ENCODE measurements around the gene ZBTB48. TPM values are rescaled to one million over a fixed set of nuclear protein-coding genes. Genes with fewer than 3 reads are reported as not detected.
A peak's percentile ranks its signal among the peaks of the same experiment; 100 is the strongest.

The ZBTB48 gene
- total and polyA plus RNA-seq, 8 donors: 22.6 to 139 (median 47.3) TPM

DNA sequence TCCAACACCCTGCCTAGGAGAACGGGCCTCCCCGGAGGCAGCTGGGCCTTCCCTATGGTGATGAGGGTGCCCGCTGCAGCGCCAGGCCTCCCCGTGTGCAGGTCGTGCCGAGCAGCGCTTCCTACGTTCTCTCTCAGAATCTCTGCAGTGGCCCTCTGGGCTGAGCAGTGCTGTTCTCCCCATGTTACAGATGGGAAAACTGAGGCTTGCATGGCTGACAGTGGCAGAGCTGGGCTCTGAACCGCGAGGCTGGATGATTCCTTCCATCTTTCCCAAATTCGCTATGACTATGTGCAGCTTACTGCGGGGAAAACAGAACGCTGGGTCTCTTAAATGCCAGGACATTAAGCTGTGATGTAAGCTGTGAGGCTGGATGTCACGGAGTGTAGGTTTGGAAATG, 14.0 kb downstream of the ZBTB48 start:
- 92 to 96% (median 93%) methylated on average over 6 to 15 of the region's 15 CpGs for WGBS, 5 donors
- TF ChIP-seq, protein P1, sequence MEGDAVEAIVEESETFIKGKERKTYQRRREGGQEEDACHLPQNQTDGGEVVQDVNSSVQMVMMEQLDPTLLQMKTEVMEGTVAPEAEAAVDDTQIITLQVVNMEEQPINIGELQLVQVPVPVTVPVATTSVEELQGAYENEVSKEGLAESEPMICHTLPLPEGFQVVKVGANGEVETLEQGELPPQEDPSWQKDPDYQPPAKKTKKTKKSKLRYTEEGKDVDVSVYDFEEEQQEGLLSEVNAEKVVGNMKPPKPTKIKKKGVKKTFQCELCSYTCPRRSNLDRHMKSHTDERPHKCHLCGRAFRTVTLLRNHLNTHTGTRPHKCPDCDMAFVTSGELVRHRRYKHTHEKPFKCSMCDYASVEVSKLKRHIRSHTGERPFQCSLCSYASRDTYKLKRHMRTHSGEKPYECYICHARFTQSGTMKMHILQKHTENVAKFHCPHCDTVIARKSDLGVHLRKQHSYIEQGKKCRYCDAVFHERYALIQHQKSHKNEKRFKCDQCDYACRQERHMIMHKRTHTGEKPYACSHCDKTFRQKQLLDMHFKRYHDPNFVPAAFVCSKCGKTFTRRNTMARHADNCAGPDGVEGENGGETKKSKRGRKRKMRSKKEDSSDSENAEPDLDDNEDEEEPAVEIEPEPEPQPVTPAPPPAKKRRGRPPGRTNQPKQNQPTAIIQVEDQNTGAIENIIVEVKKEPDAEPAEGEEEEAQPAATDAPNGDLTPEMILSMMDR (IDR thresholded peaks at IDR 0.05): no peak
- no peak for TF ChIP-seq EP300 (IDR thresholded peaks at IDR 0.05)
- TF ChIP-seq POLR2AphosphoS5 (IDR thresholded peaks at IDR 0.05): no peak
- Histone ChIP-seq H3K27ac (no peak overlapping the region), H3K4me1 (peaks cover 48 to 90% (median 66%) of the 10 kb centered on the region in 4 donors), H3K9me3 (no peaks in the 10 kb centered on the region), H3K4me3 (no peak overlapping the region), H3K27me3 (no peaks in the 10 kb centered on the region), H3K36me3 (peaks cover 85 to 100% (median 100%) of the 10 kb centered on the region in 4 donors)
- intact Hi-C loops (cut with DNase I; ENCODE audit: low total_unique reads): no loop called here
- no peak for DNase-seq

DNA sequence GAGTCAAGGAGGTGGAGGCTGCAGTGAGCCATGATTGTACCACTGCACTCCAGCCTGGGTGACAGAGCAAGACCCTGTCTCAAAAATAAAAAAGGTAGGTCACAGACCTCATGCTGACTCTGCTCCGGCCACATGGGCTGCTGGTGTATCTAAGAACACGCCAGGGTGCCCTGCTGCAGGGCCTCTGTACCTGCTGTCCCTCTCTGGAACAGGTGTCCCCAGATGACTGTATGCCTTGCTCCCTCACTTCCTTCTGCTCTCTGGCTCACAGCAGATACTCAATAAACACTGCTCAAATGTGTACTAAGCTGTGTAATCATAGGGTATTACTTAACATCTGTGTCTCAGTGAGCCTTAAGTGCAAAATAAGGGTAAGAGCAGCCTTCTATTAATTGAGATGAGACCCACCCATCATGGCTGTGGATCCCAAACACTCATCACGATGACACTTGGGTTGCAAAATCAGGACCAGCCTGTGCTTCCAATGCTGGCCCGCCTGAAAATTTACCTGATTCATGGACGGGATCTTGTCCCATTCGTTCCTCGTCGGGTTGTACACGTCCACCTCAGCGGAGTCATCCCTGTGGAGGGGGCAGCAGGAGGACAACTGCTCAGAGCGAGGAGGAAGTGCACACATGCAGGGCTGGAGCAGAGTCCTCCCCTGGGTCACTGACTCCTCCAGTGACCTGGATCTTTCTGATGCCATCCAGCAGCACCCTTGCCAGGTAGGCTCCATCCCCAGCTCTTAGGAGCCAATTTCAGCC, 15.4 kb downstream of the ZBTB48 start:
- intact Hi-C loops (cut with DNase I; ENCODE audit: low total_unique reads): no loop called here
- TF ChIP-seq POLR2AphosphoS5 (IDR thresholded peaks at IDR 0.05): no peak
- no peak for TF ChIP-seq EP300 (IDR thresholded peaks at IDR 0.05)
- TF ChIP-seq, protein P1 (IDR thresholded peaks at IDR 0.05): no peak
- TF ChIP-seq POLR2A (IDR thresholded peaks at IDR 0.05): no peak
- 81 to 93% (median 83%) methylated on average over 10 to 11 of the region's 11 CpGs for WGBS, 5 donors
- no peaks in the 10 kb centered on the region for H3K27me3 ChIP-seq
- H3K36me3 ChIP-seq: peaks cover 79 to 96% (median 91%) of the 10 kb centered on the region in 4 donors
- H3K9me3 ChIP-seq: no peaks in the 10 kb centered on the region
- peaks cover 61 to 95% (median 74%) of the 10 kb centered on the region in 4 donors for H3K4me1 ChIP-seq
- H3K4me3 ChIP-seq: peak overlapping the region in 1 of 4 donors; percentile 98
- H3K27ac ChIP-seq: peak overlapping the region in 1 of 5 donors; percentile 22
- no peak for DNase-seq

DNA sequence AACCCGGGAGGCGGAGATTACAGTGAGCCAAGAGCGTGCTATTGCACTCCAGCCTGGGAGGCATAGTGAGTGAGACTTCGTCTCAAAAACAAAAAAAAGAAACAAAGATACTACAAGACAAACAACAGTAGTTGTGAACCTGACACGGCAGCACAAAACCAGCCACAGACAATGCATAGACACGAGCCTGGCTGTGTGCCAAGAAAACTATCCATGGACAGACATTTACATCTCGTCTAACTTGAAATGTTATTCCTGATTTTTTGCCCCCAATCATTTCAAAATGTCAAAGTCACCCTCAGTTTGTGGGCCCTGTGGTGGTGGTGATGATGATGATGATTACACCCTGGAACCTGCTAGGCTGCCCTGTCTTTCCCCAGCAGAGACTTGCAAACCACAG, 16.6 kb downstream of the ZBTB48 start:
- DNase-seq: no peak
- Histone ChIP-seq H3K27ac (peak overlapping the region in 1 of 5 donors; percentile 35), H3K4me1 (peaks cover 64 to 90% (median 77%) of the 10 kb centered on the region in 4 donors), H3K9me3 (no peaks in the 10 kb centered on the region), H3K36me3 (peaks cover 74 to 84% (median 79%) of the 10 kb centered on the region in 4 donors), H3K27me3 (no peaks in the 10 kb centered on the region), H3K4me3 (peak overlapping the region in 3 of 4 donors; percentile 13 to 98 (median 84))
- 50 to 68% (median 51%) methylated on average over 7 of the region's 7 CpGs for WGBS, 5 donors
- intact Hi-C loops (cut with DNase I; ENCODE audit: low total_unique reads): no loop called here
- TF ChIP-seq POLR2AphosphoS5 (IDR thresholded peaks at IDR 0.05) (no peak), EP300 (IDR thresholded peaks at IDR 0.05) (no peak), POLR2A (IDR thresholded peaks at IDR 0.05) (no peak)
- TF ChIP-seq, protein P1 (IDR thresholded peaks at IDR 0.05): no peak

DNA sequence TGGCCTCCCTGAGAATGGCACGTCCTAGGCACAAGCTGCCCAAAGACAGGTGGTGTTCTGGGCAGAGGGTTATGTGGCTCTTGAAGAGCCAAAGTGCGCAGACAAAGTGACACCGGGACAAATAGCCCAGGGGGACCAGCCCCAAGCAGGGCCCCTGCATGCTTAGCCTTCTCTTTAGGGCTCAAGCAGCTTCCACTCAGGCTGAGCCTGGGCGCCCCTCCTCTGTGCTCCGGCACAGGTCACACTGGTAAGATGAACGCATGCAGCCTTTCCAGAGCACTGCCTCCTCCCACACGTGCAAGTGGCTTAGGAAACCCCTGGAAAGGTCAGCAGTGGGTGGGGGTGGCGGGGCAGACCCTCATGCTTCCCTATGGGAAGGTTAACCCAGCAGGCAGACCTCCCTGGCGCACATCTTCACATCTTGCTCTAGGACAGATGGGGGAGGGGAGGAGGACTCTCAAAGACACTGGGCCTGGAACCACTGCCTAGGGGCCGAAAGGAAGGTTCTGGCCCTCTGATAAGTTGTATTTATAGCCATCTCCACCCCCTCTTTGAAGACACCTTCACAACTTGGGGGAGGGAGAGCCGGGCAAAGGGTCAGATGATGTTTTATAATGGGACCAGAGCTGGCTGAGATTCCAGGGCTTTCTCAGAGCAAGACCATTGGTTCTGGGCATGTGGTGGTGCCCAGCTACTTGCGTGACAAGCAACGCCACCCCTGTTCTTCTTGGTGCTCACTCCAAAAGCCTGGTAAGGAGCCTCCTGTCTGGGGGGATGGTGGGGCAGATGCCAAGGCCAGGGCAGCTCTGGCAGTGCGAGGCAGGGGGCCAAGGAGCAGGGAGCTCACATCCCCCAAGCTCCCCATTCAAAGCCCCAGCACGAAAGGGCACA, 17.3 kb downstream of the ZBTB48 start:
- intact Hi-C loops (cut with DNase I; ENCODE audit: low total_unique reads): no loop called here
- 66 to 83% (median 79%) methylated on average over 11 to 15 of the region's 15 CpGs for WGBS, 5 donors
- peak overlapping the region in 2 of 5 donors; percentile 23 to 35 for H3K27ac ChIP-seq
- peaks cover 56 to 82% (median 74%) of the 10 kb centered on the region in 4 donors for H3K4me1 ChIP-seq
- DNase-seq: no peak
- peak overlapping the region in 3 of 4 donors; percentile 13 to 98 (median 84) for H3K4me3 ChIP-seq
- peaks cover 70 to 76% (median 71%) of the 10 kb centered on the region in 4 donors for H3K36me3 ChIP-seq
- TF ChIP-seq POLR2A (IDR thresholded peaks at IDR 0.05) (no peak), POLR2AphosphoS5 (IDR thresholded peaks at IDR 0.05) (no peak), EP300 (IDR thresholded peaks at IDR 0.05) (no peak)
- TF ChIP-seq, protein P1 (IDR thresholded peaks at IDR 0.05): no peak
- no peaks in the 10 kb centered on the region for H3K27me3 ChIP-seq
- no peaks in the 10 kb centered on the region for H3K9me3 ChIP-seq

Measured in stomach (tissue), 9 donors.